IPS-NIHi11 (cell line): ENCODE data around the gene CDC42BPB.
A peak's percentile ranks its signal among the peaks of the same experiment; 100 is the strongest.

Experiments used
- DNase-seq: peaks from one replicate; pipeline ENCODE4 v3.0.0; 2012; ENCODE audit warnings: mixed read lengths, low spot score

The CDC42BPB gene

GRCh38 chr14:102943454-102943853 lies 113.9 kb downstream of the CDC42BPB start:
- no peak for DNase-seq

- DNase-seq, result no peak
Observed at GRCh38 chr14:102942069-102942468, 115.3 kb downstream of the CDC42BPB start.

- no peak for DNase-seq
Observed at GRCh38 chr14:102941419-102942011, 115.8 kb downstream of the CDC42BPB start.

GRCh38 chr14:102940729-102941362 lies 116.5 kb downstream of the CDC42BPB start:
- no peak for DNase-seq

GRCh38 chr14:102939820-102940561 lies 117.4 kb downstream of the CDC42BPB start:
- no peak for DNase-seq

GRCh38 chr14:102939329-102939728 lies 118.0 kb downstream of the CDC42BPB start:
- no peak for DNase-seq

- no peak for DNase-seq
Observed at GRCh38 chr14:102938191-102938590, 119.2 kb downstream of the CDC42BPB start.

- DNase-seq, result no peak
Observed at GRCh38 chr14:102937331-102938175, 119.8 kb downstream of the CDC42BPB start.

GRCh38 chr14:102935756-102936155 lies 121.6 kb downstream of the CDC42BPB start:
- no peak for DNase-seq

- no peak for DNase-seq
Observed at GRCh38 chr14:102933618-102934231, 123.6 kb downstream of the CDC42BPB start.

GRCh38 chr14:102932484-102933248 lies 124.7 kb downstream of the CDC42BPB start:
- DNase-seq, result no peak

GRCh38 chr14:102931580-102932285 lies 125.6 kb downstream of the CDC42BPB start:
- no peak for DNase-seq

GRCh38 chr14:102930753-102931579 lies 126.4 kb downstream of the CDC42BPB start:
- DNase-seq, result peak; percentile 76

GRCh38 chr14:102930138-102930752 lies 127.1 kb downstream of the CDC42BPB start:
- DNase-seq, result peak; percentile 78

- DNase-seq, result no peak
Observed at GRCh38 chr14:102929241-102930137, 127.9 kb downstream of the CDC42BPB start.

- peak; percentile 91 for DNase-seq
Observed at GRCh38 chr14:102928412-102929240, 128.7 kb downstream of the CDC42BPB start.

GRCh38 chr14:102927878-102928411 lies 129.4 kb downstream of the CDC42BPB start:
- DNase-seq, result peak; percentile 62
